C4-2B (cell line): ENCODE measurements around the gene NAB1.

Experiments
- H3K27ac ChIP-seq: fragments of 450-650 bp; 2 replicates; pipeline ENCODE4 v1.5.1; 2017
- ZFX ChIP-seq: fragments of 450-650 bp; IDR thresholded peaks from 2 replicates; pipeline ENCODE4 v1.6.1; 2017
- TF ChIP-seq, protein P1 (sequence below): fragments of 450-650 bp; conservative IDR thresholded peaks from 2 replicates; pipeline ENCODE4 v1.5.1; 2017; ENCODE audit warnings: mild to moderate bottlenecking

Gene NAB1

DNA sequence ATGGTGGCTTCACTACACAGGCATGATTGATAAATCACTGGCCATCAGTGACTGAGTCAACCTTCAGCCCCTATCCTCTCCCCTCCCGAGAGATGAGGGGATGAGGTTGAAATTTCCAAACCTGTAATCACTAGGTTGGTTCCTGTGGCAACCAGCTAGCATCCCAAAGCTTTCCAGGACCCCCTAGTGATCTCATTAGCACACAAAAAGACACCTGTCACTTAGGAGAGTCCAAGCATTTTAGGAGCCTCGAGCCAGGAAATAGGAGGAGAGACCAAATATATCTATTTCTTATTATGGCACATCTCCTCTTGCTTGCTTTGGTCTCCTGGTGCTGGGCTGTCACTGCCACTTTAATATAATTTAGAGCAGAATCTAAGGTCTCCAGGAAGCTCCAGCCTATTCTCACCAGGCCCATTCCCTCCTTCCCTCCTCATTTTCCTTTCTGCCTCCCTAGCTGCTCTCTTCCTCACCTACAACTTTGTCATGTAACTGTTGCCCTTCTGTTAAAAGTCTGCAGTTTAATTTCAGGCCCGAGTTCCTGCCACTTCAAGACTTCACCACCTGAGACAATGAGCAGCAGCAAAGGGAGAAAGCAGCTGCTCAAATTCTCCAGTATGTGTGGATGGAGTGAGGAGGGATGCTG is 33.2 kb upstream of the NAB1 start:
- H3K27ac ChIP-seq, result no peak overlapping the region

DNA sequence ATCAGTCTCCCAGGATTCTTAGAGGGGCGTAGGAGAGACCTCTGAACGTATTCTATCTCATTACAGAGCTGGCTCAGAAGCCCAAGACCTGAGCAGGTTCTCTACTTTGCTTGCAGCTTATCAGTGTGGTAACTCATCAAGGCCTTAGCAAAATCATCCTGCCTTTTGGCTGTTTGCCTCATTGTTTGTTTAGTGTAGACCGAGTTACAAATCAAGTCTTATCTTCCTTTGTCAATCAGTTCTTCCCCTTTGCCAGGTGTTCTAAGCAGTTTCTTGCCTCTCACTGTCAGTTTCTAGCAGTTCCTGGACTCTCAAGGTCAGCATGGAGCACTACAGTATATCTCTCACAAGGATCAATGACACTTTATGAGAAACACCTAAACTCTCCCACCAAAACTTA is 30.9 kb upstream of the NAB1 start:
- H3K27ac ChIP-seq, result peak overlapping the region; percentile 40; the same call in 1 of the 2 replicates
- TF ChIP-seq, protein P1, sequence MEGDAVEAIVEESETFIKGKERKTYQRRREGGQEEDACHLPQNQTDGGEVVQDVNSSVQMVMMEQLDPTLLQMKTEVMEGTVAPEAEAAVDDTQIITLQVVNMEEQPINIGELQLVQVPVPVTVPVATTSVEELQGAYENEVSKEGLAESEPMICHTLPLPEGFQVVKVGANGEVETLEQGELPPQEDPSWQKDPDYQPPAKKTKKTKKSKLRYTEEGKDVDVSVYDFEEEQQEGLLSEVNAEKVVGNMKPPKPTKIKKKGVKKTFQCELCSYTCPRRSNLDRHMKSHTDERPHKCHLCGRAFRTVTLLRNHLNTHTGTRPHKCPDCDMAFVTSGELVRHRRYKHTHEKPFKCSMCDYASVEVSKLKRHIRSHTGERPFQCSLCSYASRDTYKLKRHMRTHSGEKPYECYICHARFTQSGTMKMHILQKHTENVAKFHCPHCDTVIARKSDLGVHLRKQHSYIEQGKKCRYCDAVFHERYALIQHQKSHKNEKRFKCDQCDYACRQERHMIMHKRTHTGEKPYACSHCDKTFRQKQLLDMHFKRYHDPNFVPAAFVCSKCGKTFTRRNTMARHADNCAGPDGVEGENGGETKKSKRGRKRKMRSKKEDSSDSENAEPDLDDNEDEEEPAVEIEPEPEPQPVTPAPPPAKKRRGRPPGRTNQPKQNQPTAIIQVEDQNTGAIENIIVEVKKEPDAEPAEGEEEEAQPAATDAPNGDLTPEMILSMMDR, result no peak
- TF ChIP-seq ZFX, result no peak

More for the DNA sequence above, 33.2 kb upstream of the NAB1 start:
- no peak for TF ChIP-seq ZFX
- TF ChIP-seq, protein P1, result no peak

DNA sequence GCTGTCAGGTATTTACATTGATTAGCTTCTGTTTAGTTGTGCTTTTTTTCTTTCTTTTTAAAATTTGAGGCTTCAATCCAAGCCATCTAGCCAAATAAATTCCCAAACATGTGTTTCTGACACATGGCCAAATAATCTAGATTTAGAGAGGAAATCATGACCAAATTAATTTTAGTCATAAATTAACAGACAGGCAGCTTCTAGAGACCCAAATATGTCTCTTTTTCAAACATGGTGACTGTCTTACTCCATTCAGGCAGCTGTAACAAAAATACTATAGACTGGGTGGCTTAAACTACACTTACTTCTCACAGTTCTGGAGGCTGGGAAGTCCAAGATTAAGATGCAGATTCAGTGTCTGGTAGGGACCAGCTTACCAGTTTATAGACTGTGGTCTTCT is 23.2 kb upstream of the NAB1 start:
- TF ChIP-seq, protein P1, result no peak
- TF ChIP-seq ZFX, result no peak
- no peak overlapping the region for H3K27ac ChIP-seq

- TF ChIP-seq ZFX, result no peak
- TF ChIP-seq, protein P1, result no peak
- H3K27ac ChIP-seq, result no peak overlapping the region
Observed at GRCh38 chr2:190626641-190627210, 22.2 kb upstream of the NAB1 start.

DNA sequence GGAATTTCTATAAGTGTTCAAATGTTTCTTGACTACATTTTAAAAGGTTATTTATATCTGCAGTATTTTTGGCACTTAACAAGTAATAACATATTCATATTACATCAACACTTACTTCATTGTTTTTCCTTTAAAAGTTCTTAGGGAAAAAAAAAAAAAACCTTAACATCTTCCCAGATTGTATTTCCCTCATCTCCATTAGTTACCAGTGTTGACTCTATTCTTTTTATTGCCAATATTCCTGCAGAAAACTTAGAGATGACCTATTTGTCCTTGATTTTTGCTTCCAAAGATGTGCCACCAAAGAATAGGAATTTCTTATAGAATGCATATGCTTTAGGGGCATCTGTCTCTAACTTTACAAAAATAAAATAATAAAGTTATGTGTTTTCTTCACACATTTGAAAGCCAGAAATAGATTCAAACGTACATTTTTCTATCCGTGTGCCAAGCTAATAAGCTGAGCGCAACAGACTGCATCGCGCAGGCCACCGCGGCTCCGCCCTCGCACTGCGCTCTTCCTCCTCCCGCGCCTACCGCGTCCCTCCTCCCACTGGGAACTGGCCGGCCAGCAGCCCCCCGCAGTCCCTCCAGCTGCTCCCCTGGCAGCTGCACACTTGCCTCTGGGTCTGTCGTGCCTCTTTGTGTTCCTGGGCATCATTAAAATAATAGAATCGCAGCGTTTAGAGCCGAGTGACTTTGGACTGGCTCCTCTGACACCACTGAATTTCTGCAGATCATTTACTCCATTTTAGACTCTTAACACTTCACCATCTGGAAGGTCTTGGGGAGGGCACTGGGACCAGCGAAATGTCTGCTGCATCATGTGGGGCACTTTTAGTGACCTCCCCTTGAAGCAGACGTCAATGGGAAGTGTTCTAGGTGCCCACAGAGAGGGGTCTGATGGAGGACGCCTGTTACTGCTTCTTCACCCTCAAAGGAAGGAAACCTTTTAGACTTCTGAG is 21.2 kb upstream of the NAB1 start:
- H3K27ac ChIP-seq, result no peak overlapping the region
- no peak for TF ChIP-seq ZFX
- TF ChIP-seq, protein P1, result no peak

GRCh38 chr2:190628591-190629319 is 20.1 kb upstream of the NAB1 start:
- no peak for TF ChIP-seq ZFX
- TF ChIP-seq, protein P1, result no peak
- no peak overlapping the region for H3K27ac ChIP-seq
